Kidney (tissue), 14 donors: ENCODE data around the gene TNFSF10. TPM values are rescaled to one million over a fixed set of nuclear protein-coding genes. Genes with fewer than 3 reads are reported as not detected.
A peak's percentile ranks its signal among the peaks of the same experiment; 100 is the strongest.

Source experiments
- DNase-seq, 5 donors: peaks; one replicate each; pipeline ENCODE4 v3.0.0-alpha.2; 2013 to 2020
- FAIRE-seq: peaks from 2 replicates; lab custom pipeline; 2012; peaks lifted over from hg19 to GRCh38; lab: Jason Lieb, UNC
- H3K27ac ChIP-seq, 2 donors: one replicate each; pipeline ENCODE4 v1.7.0; 2013; ENCODE audit warnings: low read depth in 2 of 2, low read length in 2 of 2, inconsistent platforms in 1 of 2
- H3K27me3 ChIP-seq: one replicate; pipeline ENCODE4 v1.7.1; 2013; ENCODE audit warnings: low read length, inconsistent platforms; ENCODE audit not compliant: control insufficient read depth, insufficient read depth
- H3K36me3 ChIP-seq, 3 donors: one replicate each; pipeline versions ENCODE4 v1.7.0 to v1.7.1; 2013; ENCODE audit warnings: low read length in 3 of 3, control low read depth in 1 of 3, inconsistent platforms in 1 of 3; ENCODE audit not compliant: insufficient read depth in 3 of 3, control insufficient read depth in 2 of 3
- H3K4me1 ChIP-seq, 3 donors: one replicate each; pipeline versions ENCODE4 v1.7.0 to v1.7.1; 2013; ENCODE audit warnings: low read length in 3 of 3, inconsistent platforms in 1 of 3, low read depth in 1 of 3; ENCODE audit not compliant: control insufficient read depth in 2 of 3, insufficient read depth in 2 of 3
- H3K4me3 ChIP-seq, 3 donors: one replicate each; pipeline versions ENCODE4 v1.7.0 to v1.8.1; 2013; ENCODE audit warnings: low read length in 3 of 3, control low read depth in 1 of 3, inconsistent platforms in 1 of 3
- H3K9ac ChIP-seq, 3 donors: one replicate each; pipeline versions ENCODE4 v1.7.0 to v1.7.1; 2013; ENCODE audit warnings: low read length in 3 of 3, control low read depth in 1 of 3, inconsistent platforms in 1 of 3
- H3K9me3 ChIP-seq, 3 donors: one replicate each; pipeline versions ENCODE4 v1.7.0 to v1.7.1; 2013; ENCODE audit warnings: low read length in 3 of 3, control low read depth in 1 of 3, inconsistent platforms in 1 of 3; ENCODE audit not compliant: control insufficient read depth in 2 of 3, insufficient read depth in 1 of 3
- intact Hi-C: fragments of 100-400 bp; cut with DNase I; formaldehyde crosslinking; loops from one replicate; pipeline ENCODE4 v1.11.1; 2022
- polyA plus RNA-seq: library from polyadenylated mRNA; stranded (reverse); fragments of 350-450 nt; fragmentation: Illumina TruSeq; extraction: RNeasy Lipid Tissue Mini Kit (QIAGEN cat#74804); gene quantifications from one replicate; pipeline ENCODE4 v1.2.3, GENCODE V29; 2014; ENCODE audit warnings: low read depth, low replicate concordance; ENCODE audit not compliant: insufficient read depth
- total RNA-seq: library from RNA; stranded (reverse); fragmentation: NEBNext Ultra II Directional; extraction: Animal tissue kit (Norgen Biotek cat#: 25700); gene quantifications from one replicate; pipeline ENCODE4 v1.2.1, GENCODE V29; 2021
- TF ChIP-seq, protein P1 (sequence below): IDR thresholded peaks from 3 replicates; pipeline ENCODE4 v1.5.1; 2012; ENCODE audit warnings: mild to moderate bottlenecking, moderate library complexity, borderline replicate concordance; ENCODE audit not compliant: insufficient read depth; ENCODE audit errors: extremely low read depth
- donor health status: control.
- donor health status: control.
- donor health status: control.
- donor health status: control.
- donor health status: control.
- donor health status: DM: yes; HTN: yes; CAD: no.
- donor health status: Normal renal cell carcinoma (clear cell type).

TNFSF10 gene
- total and polyA plus RNA-seq, 2 donors from 2014 or later, result 75.4 to 277 TPM

DNA sequence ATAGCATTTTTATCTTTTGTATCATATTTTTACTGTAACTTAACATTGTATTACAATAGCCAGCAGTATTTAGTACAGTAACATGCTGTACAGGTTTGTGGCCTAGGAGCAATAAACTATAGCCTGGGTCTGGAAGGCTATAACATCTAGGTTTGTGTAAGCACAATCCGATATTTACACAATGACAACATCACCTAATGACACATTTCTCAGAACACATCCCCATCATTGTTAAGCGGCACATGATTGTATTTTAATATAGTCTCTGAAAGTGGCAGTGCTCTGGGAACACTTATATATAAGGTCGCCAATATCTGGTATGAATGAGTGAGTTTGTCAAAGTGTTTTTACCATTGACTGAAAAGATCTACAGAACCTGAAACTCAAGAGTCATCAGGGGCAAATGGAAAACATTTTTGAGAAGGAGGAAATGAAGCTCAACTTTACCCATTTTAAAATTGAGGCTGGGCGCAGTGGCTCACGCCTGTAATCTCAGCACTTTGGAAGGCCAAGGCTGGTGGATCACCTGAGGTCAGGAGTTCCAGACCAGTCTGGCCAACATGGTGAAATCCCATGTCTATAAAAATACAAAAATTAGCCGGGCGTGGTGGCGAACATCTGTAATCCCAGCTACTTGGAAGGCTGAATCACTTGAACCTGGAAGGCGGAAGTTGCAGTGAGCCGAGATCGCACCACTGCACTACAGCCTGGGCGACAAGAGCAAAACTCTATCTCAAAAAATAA, 38.8 kb upstream of the TNFSF10 start:
- intact Hi-C loops, result no loop called here
- no peak for FAIRE-seq
- no peak overlapping the region for H3K4me3 ChIP-seq
- peaks cover 3 to 30% (median 12%) of the 10 kb centered on the region in 3 donors for H3K4me1 ChIP-seq
- no peak for DNase-seq
- H3K9me3 ChIP-seq, result no peaks in the 10 kb centered on the region
- H3K9ac ChIP-seq, result no peak overlapping the region
- H3K36me3 ChIP-seq, result no peaks in the 10 kb centered on the region
- H3K27me3 ChIP-seq, result no peaks in the 10 kb centered on the region
- TF ChIP-seq, protein P1, sequence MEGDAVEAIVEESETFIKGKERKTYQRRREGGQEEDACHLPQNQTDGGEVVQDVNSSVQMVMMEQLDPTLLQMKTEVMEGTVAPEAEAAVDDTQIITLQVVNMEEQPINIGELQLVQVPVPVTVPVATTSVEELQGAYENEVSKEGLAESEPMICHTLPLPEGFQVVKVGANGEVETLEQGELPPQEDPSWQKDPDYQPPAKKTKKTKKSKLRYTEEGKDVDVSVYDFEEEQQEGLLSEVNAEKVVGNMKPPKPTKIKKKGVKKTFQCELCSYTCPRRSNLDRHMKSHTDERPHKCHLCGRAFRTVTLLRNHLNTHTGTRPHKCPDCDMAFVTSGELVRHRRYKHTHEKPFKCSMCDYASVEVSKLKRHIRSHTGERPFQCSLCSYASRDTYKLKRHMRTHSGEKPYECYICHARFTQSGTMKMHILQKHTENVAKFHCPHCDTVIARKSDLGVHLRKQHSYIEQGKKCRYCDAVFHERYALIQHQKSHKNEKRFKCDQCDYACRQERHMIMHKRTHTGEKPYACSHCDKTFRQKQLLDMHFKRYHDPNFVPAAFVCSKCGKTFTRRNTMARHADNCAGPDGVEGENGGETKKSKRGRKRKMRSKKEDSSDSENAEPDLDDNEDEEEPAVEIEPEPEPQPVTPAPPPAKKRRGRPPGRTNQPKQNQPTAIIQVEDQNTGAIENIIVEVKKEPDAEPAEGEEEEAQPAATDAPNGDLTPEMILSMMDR, result no peak
- peak overlapping the region; percentile 82 to 94 for H3K27ac ChIP-seq

DNA sequence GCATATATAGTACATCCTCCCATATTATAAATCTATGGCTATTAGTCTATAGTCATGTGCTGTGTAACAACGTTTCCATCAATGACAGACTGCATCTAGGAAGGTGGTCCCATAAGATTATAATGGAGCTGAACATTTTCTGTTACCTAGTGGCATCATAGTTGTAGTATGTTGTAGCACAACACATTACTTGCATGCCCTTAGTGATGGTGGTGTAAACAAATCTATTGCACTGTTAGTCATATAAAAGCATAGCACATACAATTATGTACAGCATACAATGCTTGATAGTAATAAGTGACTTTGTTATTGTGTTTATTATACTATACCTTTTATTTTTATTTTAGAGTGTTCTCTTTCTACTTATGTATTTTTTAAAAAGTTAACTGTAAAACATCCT, 37.4 kb upstream of the TNFSF10 start:
- no peaks in the 10 kb centered on the region for H3K9me3 ChIP-seq
- DNase-seq (no peak), FAIRE-seq (no peak)
- no peak overlapping the region for H3K27ac ChIP-seq
- no peak overlapping the region for H3K9ac ChIP-seq
- H3K27me3 ChIP-seq, result no peaks in the 10 kb centered on the region
- no peak overlapping the region for H3K4me3 ChIP-seq
- H3K4me1 ChIP-seq, result peaks cover 3 to 30% (median 12%) of the 10 kb centered on the region in 3 donors
- H3K36me3 ChIP-seq, result no peaks in the 10 kb centered on the region
- TF ChIP-seq, protein P1, result no peak
- intact Hi-C loops, result no loop called here

DNA sequence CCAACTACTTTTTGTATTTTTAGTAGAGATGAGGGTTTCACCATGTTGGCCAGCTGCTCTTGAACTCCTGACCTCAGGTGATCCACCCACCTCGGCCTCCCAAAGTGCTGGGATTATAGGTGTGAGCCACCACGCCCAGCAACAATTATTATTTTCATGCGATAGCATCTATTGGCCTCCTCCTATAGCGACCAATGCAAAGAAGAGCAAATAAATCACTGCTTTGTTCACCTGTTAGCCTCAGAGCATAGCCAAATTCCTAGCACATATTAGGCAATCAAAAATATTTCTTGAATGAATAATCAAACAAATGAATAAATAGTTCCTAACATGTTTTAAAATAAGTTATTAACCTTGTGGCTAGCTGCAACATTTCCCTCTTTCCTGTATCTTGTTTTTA, 36.8 kb upstream of the TNFSF10 start:
- peaks cover 3 to 30% (median 12%) of the 10 kb centered on the region in 3 donors for H3K4me1 ChIP-seq
- no peak for FAIRE-seq
- intact Hi-C loops, result no loop called here

More for the DNA sequence above, 36.8 kb upstream of the TNFSF10 start:
- DNase-seq, result no peak
- H3K9me3 ChIP-seq, result no peaks in the 10 kb centered on the region
- H3K4me3 ChIP-seq, result no peak overlapping the region
- no peaks in the 10 kb centered on the region for H3K36me3 ChIP-seq
- no peaks in the 10 kb centered on the region for H3K27me3 ChIP-seq
- H3K9ac ChIP-seq, result no peak overlapping the region
- TF ChIP-seq, protein P1, result no peak
- H3K27ac ChIP-seq, result no peak overlapping the region
